T-helper 1 cell (primary cell): ENCODE measurements around the gene MBTPS1.

Experiments used
- DNase-seq, 5 donors: peaks; one replicate each; pipeline ENCODE4 v3.0.0-alpha.2; 2012 to 2020

MBTPS1 gene

DNA sequence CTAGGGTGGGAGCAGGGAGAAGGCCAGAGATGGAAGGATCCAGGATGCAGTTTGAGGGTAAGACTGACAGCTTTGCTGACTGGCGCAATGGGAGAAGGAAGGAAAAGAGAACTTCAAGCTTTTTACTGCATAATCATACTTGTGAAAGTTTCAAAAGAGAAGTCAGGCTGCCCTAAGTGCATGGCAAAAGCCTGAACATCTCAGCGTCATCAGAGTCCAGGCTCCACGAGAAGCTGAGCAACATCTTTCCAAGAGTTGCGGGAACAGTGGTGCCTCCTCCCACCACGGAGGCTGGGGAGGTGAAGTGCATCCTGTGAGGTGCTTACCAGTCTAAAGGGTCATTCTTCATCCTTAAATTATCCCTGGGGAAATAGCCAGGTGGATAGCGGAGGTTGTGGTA, 47.2 kb downstream of the MBTPS1 start:
- no peak for DNase-seq

DNA sequence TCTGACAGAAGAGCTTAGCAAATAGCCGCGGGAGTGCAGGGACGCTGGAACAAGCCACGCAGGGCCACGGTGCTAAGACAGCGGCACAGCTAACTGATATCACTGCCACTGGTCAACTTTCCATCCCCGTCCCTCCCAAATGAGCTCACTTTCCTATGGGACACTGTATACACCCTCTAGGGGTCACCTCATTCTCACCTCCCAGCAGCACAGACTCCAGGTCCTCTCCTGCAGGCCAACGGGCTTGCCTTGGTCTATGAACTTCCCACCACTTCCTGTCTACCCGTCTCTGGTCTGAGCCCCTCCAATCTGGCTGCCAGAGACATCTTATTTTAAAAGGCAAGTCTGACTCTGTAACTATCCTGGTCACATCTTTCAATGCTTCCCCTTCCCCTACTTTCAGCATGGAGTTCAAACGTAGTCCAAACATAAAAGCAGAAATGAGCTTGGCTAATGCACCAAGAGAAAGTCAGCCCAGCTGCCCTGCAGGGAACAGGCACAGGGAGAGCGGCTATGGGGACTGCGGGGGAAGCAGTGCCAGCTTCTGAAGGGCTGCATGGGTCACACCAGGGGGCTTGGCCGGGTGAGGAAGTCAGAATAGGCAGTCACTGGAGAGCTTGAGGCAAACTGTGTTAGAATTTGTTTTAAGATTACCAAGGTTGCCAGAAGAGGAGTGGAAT, 47.8 kb downstream of the MBTPS1 start:
- no peak for DNase-seq

DNA sequence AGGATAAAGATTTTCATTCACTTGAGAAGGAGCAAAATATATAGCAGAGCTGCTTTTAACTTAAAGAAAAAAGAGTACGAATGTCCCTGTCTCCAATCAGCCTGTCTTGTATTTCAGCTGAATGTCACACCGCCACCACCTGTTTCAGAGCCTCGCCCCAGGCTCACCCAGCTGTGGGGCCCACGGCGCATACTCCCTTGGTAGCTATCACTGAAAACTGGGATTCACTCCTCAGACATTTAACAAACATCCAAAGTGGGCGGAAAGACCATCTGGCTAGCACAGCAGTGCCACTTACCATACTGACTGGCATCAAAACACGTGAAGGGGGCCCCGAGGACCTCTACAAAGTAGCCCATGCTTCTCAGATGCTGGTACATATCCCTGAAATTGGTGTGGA, 48.7 kb downstream of the MBTPS1 start:
- no peak for DNase-seq

DNA sequence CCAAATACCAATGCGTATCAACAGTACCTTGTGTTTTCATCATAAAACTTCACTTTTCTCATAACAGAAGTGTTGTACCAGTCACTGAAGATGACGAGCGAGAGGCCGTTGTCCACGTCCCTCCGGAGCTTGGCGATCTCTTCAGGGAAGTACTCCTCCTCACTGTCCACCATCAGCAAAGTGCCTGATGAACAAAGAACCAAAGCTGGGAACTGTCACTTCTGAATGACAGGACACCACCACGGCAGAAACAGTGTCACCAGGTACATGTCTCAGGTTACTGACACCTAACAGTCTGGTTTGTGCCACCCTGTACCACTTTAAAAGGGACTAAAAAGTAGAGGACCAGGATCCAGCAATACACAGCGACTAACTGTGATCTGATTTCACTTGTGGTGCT, 49.1 kb downstream of the MBTPS1 start:
- DNase-seq = no peak

GRCh38 chr16:84065536-84066132, 51.1 kb downstream of the MBTPS1 start:
- DNase-seq = peak in 2 of 5 donors; percentile 10 to 16

- DNase-seq = no peak
These were observed 52.8 kb downstream of the MBTPS1 start for GRCh38 chr16:84063980-84064379.

- DNase-seq = peak; percentile 29 to 58 (median 43)
These were observed 53.8 kb downstream of the MBTPS1 start for GRCh38 chr16:84062734-84063640.

DNA sequence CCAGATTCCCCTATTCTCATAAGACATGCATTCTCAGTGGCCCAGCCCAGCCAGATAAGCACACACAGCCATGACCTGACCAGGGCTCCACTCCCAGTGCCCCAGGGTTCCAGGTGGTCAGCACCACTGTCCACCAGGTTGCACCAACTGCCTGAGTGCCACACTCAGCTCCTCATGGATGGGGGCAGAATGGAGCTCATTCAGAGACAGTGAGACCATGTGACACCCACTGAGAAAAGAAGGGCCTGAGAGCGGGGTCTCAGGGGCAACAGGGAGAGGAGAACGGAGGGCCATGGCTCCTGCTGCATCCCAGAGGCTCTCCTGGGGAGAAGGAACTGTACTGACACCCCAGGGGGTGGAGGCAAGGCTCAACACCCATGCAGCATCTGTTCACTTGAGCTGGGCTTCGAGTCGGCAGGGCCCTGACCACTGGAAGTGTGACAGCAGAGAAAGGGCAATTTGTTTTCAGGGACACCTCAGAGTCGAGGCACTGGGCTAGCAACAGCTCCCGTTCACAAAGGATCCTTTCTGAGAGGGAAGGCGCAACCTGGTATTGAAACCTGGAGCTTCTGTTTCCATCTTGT, 55.4 kb downstream of the MBTPS1 start:
- DNase-seq = no peak

- no peak for DNase-seq
These were observed 56.5 kb downstream of the MBTPS1 start for GRCh38 chr16:84059946-84060901.

DNA sequence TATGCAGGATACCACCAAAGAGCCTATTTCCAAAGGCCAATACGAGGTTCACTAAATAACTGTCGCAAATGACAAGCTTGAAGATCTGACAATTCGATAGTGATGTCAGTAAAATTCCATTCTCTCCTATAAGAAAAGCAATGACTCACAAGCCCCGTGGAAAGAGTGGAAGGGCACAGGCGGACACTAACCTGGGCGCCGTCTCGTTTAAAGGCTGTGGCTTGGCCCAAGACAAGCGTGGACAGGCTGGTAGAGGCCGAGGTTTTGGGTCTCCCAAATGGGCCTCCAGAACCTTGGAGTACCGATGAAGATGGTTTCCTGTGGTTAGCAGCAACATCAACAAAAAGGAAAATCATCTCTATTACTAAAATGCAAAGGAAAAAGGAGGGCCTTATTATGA, 57.6 kb downstream of the MBTPS1 start:
- no peak for DNase-seq

DNA sequence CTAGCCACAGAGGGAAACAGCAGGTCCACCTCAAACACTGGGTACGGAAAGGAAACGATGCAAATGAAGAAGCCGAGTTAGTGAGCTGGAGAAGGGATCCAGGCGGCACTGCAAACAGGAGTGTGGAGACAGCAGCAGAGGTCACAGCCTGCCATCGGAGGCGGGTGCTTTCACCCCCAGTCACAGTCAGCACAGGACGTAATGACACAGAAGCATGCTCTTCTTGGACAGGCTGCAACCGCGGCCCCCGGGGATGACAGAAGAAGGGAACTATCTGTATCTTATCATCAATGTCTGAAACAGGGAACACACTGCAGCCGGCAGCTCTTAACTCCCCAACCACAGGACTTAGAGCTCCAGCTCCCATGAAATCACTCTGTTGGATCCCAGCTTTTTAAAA, 58.1 kb downstream of the MBTPS1 start:
- no peak for DNase-seq

- DNase-seq = no peak
These were observed 58.5 kb downstream of the MBTPS1 start for GRCh38 chr16:84058211-84058610.

- DNase-seq = no peak
These were observed 59.8 kb downstream of the MBTPS1 start for GRCh38 chr16:84056933-84057332.

DNA sequence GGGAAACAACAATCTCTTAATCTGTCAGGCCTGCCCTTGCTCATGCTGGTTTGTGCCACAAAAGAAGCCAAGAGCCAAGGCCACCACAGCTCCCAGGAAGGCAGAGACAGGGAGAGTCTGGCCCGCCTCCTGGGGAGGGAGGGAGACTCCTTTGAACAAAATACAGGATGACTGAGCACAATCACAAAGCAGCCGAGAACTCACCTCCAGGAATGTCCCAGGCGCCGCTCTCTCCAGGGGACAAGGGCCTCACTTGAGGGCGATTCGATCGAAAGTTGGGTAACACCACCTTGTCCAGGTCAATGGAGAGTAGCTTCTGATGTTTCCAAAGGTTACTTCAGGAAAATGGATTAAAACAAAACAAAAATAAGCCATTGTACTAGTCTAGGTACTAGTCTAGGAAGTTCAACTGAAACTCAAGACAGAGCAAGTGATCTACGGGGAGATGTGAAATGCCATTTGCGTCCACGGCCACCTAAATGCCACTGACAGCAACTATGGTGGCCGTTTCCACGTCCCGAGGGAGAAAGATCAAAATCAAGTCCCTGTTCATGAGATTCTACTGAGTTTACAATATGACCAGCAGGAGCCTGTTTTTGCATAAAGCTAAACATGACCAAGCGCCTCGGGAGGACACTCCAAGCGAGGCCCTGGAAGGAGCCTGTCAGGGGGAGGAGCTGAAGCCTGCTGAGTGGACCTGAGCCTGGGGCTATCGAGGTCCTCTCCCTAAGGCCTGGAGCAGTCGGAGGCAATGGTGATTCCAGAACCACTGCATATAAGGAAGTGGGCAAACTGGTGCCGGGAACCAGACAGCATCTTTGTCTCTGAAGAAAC, 60.7 kb downstream of the MBTPS1 start:
- no peak for DNase-seq

DNA sequence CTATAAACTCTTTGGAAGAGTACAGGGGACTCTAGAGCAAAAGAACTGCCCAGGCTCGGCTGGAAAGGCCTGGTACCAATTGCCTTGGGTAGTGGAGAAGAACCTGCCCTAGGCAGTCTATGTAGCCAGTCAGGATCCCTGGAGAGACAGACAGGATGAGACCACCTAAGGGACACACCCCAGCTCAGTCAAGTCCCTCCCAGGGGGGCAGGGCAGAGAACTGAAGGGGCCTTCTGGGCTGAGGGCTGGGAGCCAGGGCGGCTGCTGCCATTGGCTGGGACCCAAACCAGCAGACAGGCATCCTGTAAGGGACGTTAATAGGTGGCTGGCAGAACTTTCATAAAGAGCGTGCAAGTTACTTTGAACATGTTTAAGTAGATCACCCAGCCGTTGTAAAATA, 61.4 kb downstream of the MBTPS1 start:
- no peak for DNase-seq

DNA sequence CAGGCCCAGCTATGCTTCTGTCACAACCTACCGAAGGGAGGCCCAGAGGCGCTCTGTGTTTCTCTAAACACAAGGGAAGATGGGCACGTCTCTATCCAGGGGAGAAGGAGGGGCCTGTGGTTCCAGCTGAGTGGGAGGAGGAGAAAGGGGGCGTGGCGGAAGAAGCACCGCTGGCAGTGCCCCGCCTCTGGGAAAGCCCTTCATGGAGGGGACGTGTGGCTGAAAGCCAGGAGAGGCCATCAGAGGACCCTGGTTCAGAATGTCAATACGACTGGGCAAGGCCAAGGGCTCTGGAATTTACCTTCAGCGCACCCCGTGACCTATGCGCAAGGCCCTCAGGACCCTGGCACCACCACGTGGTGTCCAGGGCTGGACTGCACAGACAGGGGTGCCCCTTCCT, 61.8 kb downstream of the MBTPS1 start:
- DNase-seq = no peak

GRCh38 chr16:84054271-84054670, 62.5 kb downstream of the MBTPS1 start:
- DNase-seq = no peak

DNA sequence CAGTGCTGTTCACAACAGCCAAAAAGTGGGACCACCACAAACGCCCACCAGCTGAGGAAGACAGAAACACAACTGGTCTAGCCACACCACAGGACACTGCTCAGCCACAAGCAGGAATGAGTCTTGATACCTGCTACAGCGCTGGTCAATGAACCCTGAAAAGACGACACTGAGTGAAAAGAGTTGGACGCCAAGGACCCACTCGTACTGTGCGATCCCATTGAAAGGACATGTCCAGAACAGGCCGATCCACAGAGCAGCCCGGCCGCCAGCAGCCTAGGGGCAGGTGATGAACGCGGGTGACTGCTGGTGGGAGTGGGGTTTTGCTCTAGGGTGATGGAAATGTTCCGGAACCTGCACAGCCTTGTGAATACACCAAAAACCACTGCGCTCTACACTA, 63.5 kb downstream of the MBTPS1 start:
- DNase-seq = no peak

DNA sequence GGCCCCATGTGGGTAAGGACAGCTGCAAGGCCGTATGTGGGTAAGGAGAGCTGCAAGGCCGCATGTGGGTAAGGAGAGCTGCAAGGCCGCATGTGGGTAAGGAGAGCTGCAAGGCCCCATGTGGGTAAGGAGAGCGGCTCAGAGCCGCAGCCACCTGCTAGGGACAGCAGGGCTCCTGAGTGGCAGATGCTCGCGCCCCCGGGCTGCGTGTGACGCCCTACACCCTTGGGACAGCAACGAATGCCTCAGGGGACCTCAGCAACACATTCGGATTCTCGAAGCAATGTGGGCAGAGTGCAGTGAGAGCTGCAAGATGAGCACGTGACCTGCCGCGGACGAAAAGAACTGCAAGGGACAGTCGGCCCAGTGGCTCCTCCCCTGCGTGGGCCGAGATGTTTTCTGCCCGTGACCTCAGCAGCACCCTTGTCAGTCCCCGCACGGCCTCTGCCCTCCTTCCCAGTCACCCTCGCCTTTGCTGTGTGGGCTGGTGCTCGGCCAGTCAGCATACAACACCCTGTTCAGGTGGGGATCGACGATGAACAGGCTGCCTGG, 64.6 kb downstream of the MBTPS1 start:
- no peak for DNase-seq

DNA sequence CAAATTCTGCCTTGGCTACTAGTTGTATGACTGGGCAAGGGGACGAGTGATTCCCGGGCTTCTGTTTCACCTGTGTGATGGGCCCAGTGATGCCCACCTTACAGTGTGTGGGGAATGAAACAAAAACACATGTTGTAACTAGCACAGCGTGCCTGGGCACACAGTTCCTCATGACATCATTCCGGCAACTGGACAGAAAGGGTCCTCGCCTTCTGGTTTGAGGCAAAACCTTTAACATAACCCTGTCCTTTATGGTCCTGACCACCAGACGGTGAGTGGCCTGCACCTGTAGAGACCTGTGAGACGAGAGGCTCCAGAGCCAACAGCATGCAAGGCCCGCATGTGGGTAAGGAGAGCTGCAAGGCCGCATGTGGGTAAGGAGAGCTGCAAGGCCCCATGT, 66.4 kb downstream of the MBTPS1 start:
- DNase-seq = no peak
